Measurements from ENCODE around the gene KATNBL1.

KATNBL1 gene

GRCh38 chr15:34111488-34111887 lies 98.4 kb downstream of the KATNBL1 start:
- no peak for TF ChIP-seq ZFX (IDR thresholded peaks at IDR 0.05)
- no peak for TF ChIP-seq CTCF (conservative IDR thresholded peaks at IDR 0.05)
- H3K27ac ChIP-seq = no peak overlapping the region

- no peak overlapping the region for H3K27ac ChIP-seq
Observed at GRCh38 chr15:34109797-34110663, 99.9 kb downstream of the KATNBL1 start.

GRCh38 chr15:34107315-34107714 lies 102.6 kb downstream of the KATNBL1 start:
- H3K27ac ChIP-seq = no peak overlapping the region
- TF ChIP-seq ZFX (IDR thresholded peaks at IDR 0.05) = no peak
- no peak for TF ChIP-seq CTCF (conservative IDR thresholded peaks at IDR 0.05)

More at GRCh38 chr15:34109797-34110663, 99.9 kb downstream of the KATNBL1 start:
- TF ChIP-seq ZFX (IDR thresholded peaks at IDR 0.05) (no peak), CTCF (conservative IDR thresholded peaks at IDR 0.05) (peak; percentile 81)

- H3K27ac ChIP-seq = no peak overlapping the region
- TF ChIP-seq CTCF (conservative IDR thresholded peaks at IDR 0.05) (no peak), ZFX (IDR thresholded peaks at IDR 0.05) (no peak)
Observed at GRCh38 chr15:34106423-34106822, 103.5 kb downstream of the KATNBL1 start.

- TF ChIP-seq CTCF (conservative IDR thresholded peaks at IDR 0.05) (no peak), ZFX (IDR thresholded peaks at IDR 0.05) (no peak)
- peak overlapping the region; percentile 74 for H3K27ac ChIP-seq
Observed at GRCh38 chr15:34102175-34102925, 107.5 kb downstream of the KATNBL1 start.

- peak within 1 kb of the TSS; percentile 74 for H3K27ac ChIP-seq
- TF ChIP-seq ZFX (IDR thresholded peaks at IDR 0.05) = no peak
- TF ChIP-seq CTCF (conservative IDR thresholded peaks at IDR 0.05) = no peak
Observed at GRCh38 chr15:34101366-34102174, 108.3 kb downstream of the KATNBL1 start, which contains the start of the genes EMC7 and PGBD4. Gene EMC7 (minus strand): TSS chr15:34101862. CDS start chr15:34101839, 23 bp downstream. Gene PGBD4 (plus strand): TSS chr15:34102083. CDS start chr15:34102532, 449 bp downstream.

Measured in C4-2B (cell line).